Loucy (cell line): ENCODE results near the gene MYO5C.

ENCODE experiments used
- H2AFZ ChIP-seq: fragments of 200-600 bp; sonication (generic); 2 replicates; pipeline ENCODE4 v1.6.0; 2016; ENCODE audit warnings: antibody characterized with exemption, mild to moderate bottlenecking, low read length, moderate library complexity
- H3F3A ChIP-seq: fragments of 200-600 bp; 2 replicates; pipeline ENCODE4 v1.6.0; 2016; ENCODE audit warnings: antibody characterized with exemption, low read depth, mild to moderate bottlenecking
- H3K27me3 ChIP-seq: fragments of 200-600 bp; sonication (generic); 2 replicates; pipeline ENCODE4 v1.6.1; 2014; ENCODE audit warnings: low read length, mild to moderate bottlenecking; ENCODE audit not compliant: insufficient read depth, poor library complexity, severe bottlenecking
- H3K36me3 ChIP-seq: fragments of 200-600 bp; sonication (generic); 2 replicates; pipeline ENCODE4 v1.6.1; 2016; ENCODE audit warnings: low read length; ENCODE audit not compliant: insufficient read depth
- H3K4me1 ChIP-seq: fragments of 200-600 bp; sonication (generic); 2 replicates; pipeline ENCODE4 v1.5.1; 2014; ENCODE audit warnings: low read length, mild to moderate bottlenecking; ENCODE audit not compliant: insufficient read depth, poor library complexity, severe bottlenecking
- H3K4me2 ChIP-seq: fragments of 200-600 bp; sonication (generic); 2 replicates; pipeline ENCODE4 v1.6.0; 2014; ENCODE audit warnings: antibody characterized with exemption, low read length, low read depth, mild to moderate bottlenecking; ENCODE audit not compliant: poor library complexity, severe bottlenecking
- H3K4me3 ChIP-seq: fragments of 200-600 bp; sonication (generic); 2 replicates; pipeline ENCODE4 v1.5.1; 2014; ENCODE audit warnings: low read length, mild to moderate bottlenecking, mixed read lengths; ENCODE audit not compliant: poor library complexity, severe bottlenecking
- H3K79me2 ChIP-seq: fragments of 200-600 bp; sonication (generic); 2 replicates; pipeline ENCODE4 v1.6.1; 2014; ENCODE audit warnings: low read length; ENCODE audit not compliant: insufficient read depth
- H3K9ac ChIP-seq: fragments of 200-600 bp; sonication (generic); 2 replicates; pipeline ENCODE4 v1.6.0; 2014; ENCODE audit warnings: mild to moderate bottlenecking, low read depth, low read length, moderate library complexity; ENCODE audit not compliant: poor library complexity, severe bottlenecking
- H3K9me2 ChIP-seq: fragments of 200-600 bp; sonication (generic); replicated peaks from 2 replicates; pipeline ENCODE4 v1.6.1; 2016; ENCODE audit warnings: low read depth, low read length, mixed read lengths
- H3K9me3 ChIP-seq: fragments of 200-600 bp; sonication (generic); 2 replicates; pipeline ENCODE4 v1.6.1; 2014; ENCODE audit warnings: mild to moderate bottlenecking, antibody characterized with exemption, low read length, low read depth; ENCODE audit not compliant: insufficient read depth
- H4K20me1 ChIP-seq: fragments of 200-600 bp; sonication (generic); 2 replicates; pipeline ENCODE4 v1.6.0; 2014; ENCODE audit warnings: antibody characterized with exemption, low read length, mild to moderate bottlenecking; ENCODE audit not compliant: insufficient read depth, poor library complexity, severe bottlenecking
- CTCF ChIP-seq: fragments of 200-600 bp; sonication (generic); conservative IDR thresholded peaks from 2 replicates; pipeline ENCODE4 v1.5.1; 2014; ENCODE audit warnings: mild to moderate bottlenecking, antibody characterized with exemption, low read length
- EZH2phosphoT487 ChIP-seq: fragments of 200-600 bp; IDR thresholded peaks from 2 replicates; pipeline ENCODE4 v1.6.1; 2018; ENCODE audit warnings: antibody characterized with exemption, mild to moderate bottlenecking, moderate library complexity, borderline replicate concordance

MYO5C gene

GRCh38 chr15:52283281-52283680 is 12.3 kb downstream of the MYO5C start:
- TF ChIP-seq CTCF: no peak
- TF ChIP-seq EZH2phosphoT487: no peak
- H3K9me2 ChIP-seq: no peaks in the 10 kb centered on the region
- H3K9ac ChIP-seq: no peak overlapping the region
- no peaks in the 10 kb centered on the region for H3K36me3 ChIP-seq
- no peaks in the 10 kb centered on the region for H3K4me1 ChIP-seq
- no peak overlapping the region for H2AFZ ChIP-seq
- no peaks in the 10 kb centered on the region for H4K20me1 ChIP-seq
- H3F3A ChIP-seq: no peaks in the 10 kb centered on the region
- no peaks in the 10 kb centered on the region for H3K27me3 ChIP-seq
- H3K9me3 ChIP-seq: no peaks in the 10 kb centered on the region
- no peak overlapping the region for H3K4me2 ChIP-seq
- H3K4me3 ChIP-seq: no peak overlapping the region
- H3K79me2 ChIP-seq: no peaks in the 10 kb centered on the region

- H2AFZ ChIP-seq: no peak overlapping the region
Measured at GRCh38 chr15:52282418-52282817, 13.2 kb downstream of the MYO5C start.

GRCh38 chr15:52281085-52282035 is 14.2 kb downstream of the MYO5C start:
- Histone ChIP-seq H3F3A (no peaks in the 10 kb centered on the region), H3K4me3 (no peak overlapping the region), H2AFZ (no peak overlapping the region), H3K27me3 (no peaks in the 10 kb centered on the region), H4K20me1 (no peaks in the 10 kb centered on the region), H3K79me2 (no peaks in the 10 kb centered on the region), H3K36me3 (no peaks in the 10 kb centered on the region), H3K4me1 (no peaks in the 10 kb centered on the region), H3K9me3 (no peaks in the 10 kb centered on the region), H3K9me2 (no peaks in the 10 kb centered on the region), H3K4me2 (no peak overlapping the region), H3K9ac (no peak overlapping the region)
- TF ChIP-seq EZH2phosphoT487: no peak
- TF ChIP-seq CTCF: no peak

More at GRCh38 chr15:52282418-52282817, 13.2 kb downstream of the MYO5C start:
- no peaks in the 10 kb centered on the region for H3K9me2 ChIP-seq
- H3K27me3 ChIP-seq: no peaks in the 10 kb centered on the region
- no peaks in the 10 kb centered on the region for H3K36me3 ChIP-seq
- no peaks in the 10 kb centered on the region for H3K4me1 ChIP-seq
- no peaks in the 10 kb centered on the region for H3F3A ChIP-seq
- TF ChIP-seq CTCF: no peak
- TF ChIP-seq EZH2phosphoT487: no peak
- H3K4me2 ChIP-seq: no peak overlapping the region
- no peaks in the 10 kb centered on the region for H3K9me3 ChIP-seq
- H3K79me2 ChIP-seq: no peaks in the 10 kb centered on the region
- H3K9ac ChIP-seq: no peak overlapping the region
- no peaks in the 10 kb centered on the region for H4K20me1 ChIP-seq
- H3K4me3 ChIP-seq: no peak overlapping the region
